Ovary (tissue), 9 donors: ENCODE results near the gene ENGASE. TPM values are rescaled to one million over a fixed set of nuclear protein-coding genes. Genes with fewer than 3 reads are reported as not detected.

Source experiments
- DNase-seq, 5 donors: peaks; one replicate each; pipeline ENCODE4 v3.0.0-alpha.2; 2019 to 2020
- H3K27ac ChIP-seq, 2 donors: fragments of 200-600 bp; one replicate each; pipeline versions ENCODE4 v1.5.1 to v1.8.0; 2019 to 2022
- H3K27me3 ChIP-seq: fragments of 200-600 bp; one replicate; pipeline ENCODE4 v1.8.0; 2022
- H3K36me3 ChIP-seq: fragments of 200-600 bp; sonication (generic); one replicate; pipeline ENCODE4 v1.5.1; 2019
- H3K4me1 ChIP-seq: one replicate; pipeline ENCODE4 v1.8.1; 2013; ENCODE audit warnings: mild to moderate bottlenecking, moderate library complexity; ENCODE audit not compliant: insufficient read depth
- H3K4me3 ChIP-seq: fragments of 200-600 bp; sonication (generic); one replicate; pipeline ENCODE4 v1.5.1; 2017
- H3K9me3 ChIP-seq, 2 donors: fragments of 200-600 bp in 1 of 2; sonication (generic) in 1 of 2; one replicate each; pipeline versions ENCODE4 v1.5.1 to v1.8.1; 2013 to 2019; ENCODE audit warnings: mild to moderate bottlenecking in 1 of 2, moderate library complexity in 1 of 2
- EP300 ChIP-seq: sonication (generic); formaldehyde crosslinking; IDR thresholded peaks from one replicate; pipeline ENCODE4 v1.6.1; 2017; ENCODE audit warnings: antibody characterized with exemption
- POLR2A ChIP-seq: fragments of 450-650 bp; IDR thresholded peaks from one replicate; pipeline ENCODE4 v1.6.1; 2017; ENCODE audit warnings: antibody characterized with exemption, mild to moderate bottlenecking, moderate library complexity
- WGBS, 3 donors: extraction: QIAGEN DNeasy Blood & Tissue Kit in 1 of 3; methylation state at CpG; one replicate each; pipeline versions ENCODE4 v1.1.5 to v1.1.7; 2013 to 2017; 5-methylcytosine and 5-hydroxymethylcytosine counted together
- intact Hi-C, 4 donors: fragments of 100-400 bp; cut with DNase I; formaldehyde crosslinking; loops; one replicate each; pipeline versions ENCODE4 v1.11.0 to v1.15.1; 2022 to 2023
- polyA plus RNA-seq, 2 donors: library from polyadenylated mRNA; stranded (reverse); fragments of 200-250 nt in 1 of 2; fragments of 350-450 nt in 1 of 2; fragmentation: Illumina TruSeq in 1 of 2; extraction: RNeasy Lipid Tissue Mini Kit (QIAGEN cat#74804) in 1 of 2; gene quantifications; one replicate each; pipeline ENCODE4 v1.2.3, GENCODE V29; 2013 to 2014
- total RNA-seq, 7 donors: library from RNA; depleted of rRNA in 2 of 7; stranded (reverse); fragments of >200 nt in 2 of 7; fragmentation: NEBNext Ultra II Directional in 3 of 7; extraction: Animal tissue kit (Norgen Biotek cat#: 25700) in 3 of 7; gene quantifications; one replicate each; pipeline versions ENCODE4 v1.1.0 to v1.2.4, GENCODE V29; 2016 to 2023
- TF ChIP-seq, protein P1 (sequence below), 3 donors: fragments of 450-650 bp in 2 of 3; fragments of 200-600 bp in 1 of 3; IDR thresholded peaks; one replicate each; pipeline versions ENCODE4 v1.5.1 to v1.8.0; 2016 to 2022; ENCODE audit warnings: antibody characterized with exemption in 3 of 3, mild to moderate bottlenecking in 1 of 3
- donor health status: DM: no; HTN: no; CAD: no; lungs with moderate emphysema.
- donor health status: DM: no; HTN: no; CAD: no.
- donor health status: Bipolar disorder and iron deficiency.
- donor health status: DM: yes; HTN: yes; CAD: no.
- donor health status: DM: no; HTN: no; CAD: no.
- donor health status: DM: yes; HTN: yes; CAD: no.

The ENGASE gene
- total and polyA plus RNA-seq, 9 donors = 6.0 to 61.5 (median 39.7) TPM

DNA sequence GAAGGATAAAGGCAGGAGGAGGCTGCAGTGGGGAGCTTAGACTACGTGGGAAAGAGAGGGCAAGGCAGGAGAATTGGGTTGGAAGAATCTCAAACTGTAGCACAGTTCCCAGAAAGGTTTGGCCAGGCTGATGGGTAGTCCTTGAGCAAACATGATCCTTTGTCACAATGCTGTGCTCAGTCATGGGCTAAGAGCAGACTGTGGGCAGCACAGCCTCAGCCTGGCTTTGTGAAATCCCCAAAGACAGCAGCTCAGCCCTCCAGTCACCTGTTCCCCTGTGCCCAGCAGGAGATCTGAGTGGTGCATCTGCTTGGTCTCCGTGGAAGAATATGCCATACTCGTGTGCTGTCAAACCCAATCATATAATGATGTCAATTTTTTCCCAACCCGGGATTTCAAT, 10.6 kb upstream of the ENGASE start:
- no peak for TF ChIP-seq POLR2A
- TF ChIP-seq EP300 = no peak
- TF ChIP-seq, protein P1, sequence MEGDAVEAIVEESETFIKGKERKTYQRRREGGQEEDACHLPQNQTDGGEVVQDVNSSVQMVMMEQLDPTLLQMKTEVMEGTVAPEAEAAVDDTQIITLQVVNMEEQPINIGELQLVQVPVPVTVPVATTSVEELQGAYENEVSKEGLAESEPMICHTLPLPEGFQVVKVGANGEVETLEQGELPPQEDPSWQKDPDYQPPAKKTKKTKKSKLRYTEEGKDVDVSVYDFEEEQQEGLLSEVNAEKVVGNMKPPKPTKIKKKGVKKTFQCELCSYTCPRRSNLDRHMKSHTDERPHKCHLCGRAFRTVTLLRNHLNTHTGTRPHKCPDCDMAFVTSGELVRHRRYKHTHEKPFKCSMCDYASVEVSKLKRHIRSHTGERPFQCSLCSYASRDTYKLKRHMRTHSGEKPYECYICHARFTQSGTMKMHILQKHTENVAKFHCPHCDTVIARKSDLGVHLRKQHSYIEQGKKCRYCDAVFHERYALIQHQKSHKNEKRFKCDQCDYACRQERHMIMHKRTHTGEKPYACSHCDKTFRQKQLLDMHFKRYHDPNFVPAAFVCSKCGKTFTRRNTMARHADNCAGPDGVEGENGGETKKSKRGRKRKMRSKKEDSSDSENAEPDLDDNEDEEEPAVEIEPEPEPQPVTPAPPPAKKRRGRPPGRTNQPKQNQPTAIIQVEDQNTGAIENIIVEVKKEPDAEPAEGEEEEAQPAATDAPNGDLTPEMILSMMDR (IDR thresholded peaks at IDR 0.05) = no peak
- WGBS, 3 donors = 73 to 88% (median 78%) methylated on average over 4 of the region's 4 CpGs
- DNase-seq = no peak
- intact Hi-C loops = no loop called here
- Histone ChIP-seq H3K27me3 (no peaks in the 10 kb centered on the region), H3K36me3 (no peaks in the 10 kb centered on the region), H3K27ac (no peak overlapping the region), H3K4me1 (no peaks in the 10 kb centered on the region), H3K9me3 (no peaks in the 10 kb centered on the region), H3K4me3 (no peak overlapping the region)

DNA sequence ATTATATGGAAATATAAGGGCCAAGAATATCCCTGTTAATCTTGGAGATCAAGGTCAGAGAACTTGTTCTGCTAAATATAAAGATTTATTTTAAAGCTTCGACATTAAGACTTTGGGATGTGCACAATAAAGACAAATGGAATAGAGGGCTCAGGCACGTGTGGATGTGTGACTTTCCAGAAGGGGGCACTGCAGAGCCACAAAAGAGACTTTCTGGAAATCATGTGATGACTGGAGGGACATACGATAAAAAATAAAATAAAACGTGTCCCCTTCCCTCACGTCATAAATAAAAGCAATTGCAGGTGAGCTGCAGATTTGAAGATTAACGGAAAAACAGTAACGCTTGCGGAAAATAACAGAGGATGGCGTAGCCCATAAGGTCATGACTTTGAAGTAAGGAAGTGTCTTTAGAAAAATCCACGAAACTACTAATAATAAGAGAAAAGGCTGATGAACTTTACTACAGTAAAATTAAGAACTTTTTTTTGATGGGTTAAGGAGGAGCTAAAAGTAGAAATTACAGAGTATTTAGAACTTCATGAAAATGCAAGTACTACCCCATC, 9.4 kb upstream of the ENGASE start:
- TF ChIP-seq POLR2A = no peak
- TF ChIP-seq, protein P1 (IDR thresholded peaks at IDR 0.05) = no peak
- no peak for TF ChIP-seq EP300

DNA sequence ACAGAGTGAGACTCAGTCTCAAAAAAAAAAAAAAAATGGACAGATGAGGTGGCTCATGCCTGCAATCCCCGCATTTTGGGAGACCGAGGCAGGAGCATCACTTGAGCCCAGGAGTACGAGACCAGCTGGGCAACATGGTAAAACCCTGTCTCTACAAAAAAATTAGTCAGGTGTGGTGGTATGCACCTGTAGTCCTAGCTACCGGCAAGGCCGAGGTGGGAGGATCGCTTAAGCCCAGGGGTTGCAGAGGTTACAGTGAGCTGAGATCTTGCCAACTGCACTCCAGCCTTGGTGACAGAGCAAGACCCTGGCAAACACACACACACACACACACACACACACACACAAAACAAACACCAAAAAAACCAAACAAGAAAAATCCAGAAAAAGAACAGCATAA, 7.7 kb upstream of the ENGASE start:
- Histone ChIP-seq H3K9me3 (no peaks in the 10 kb centered on the region), H3K4me1 (no peaks in the 10 kb centered on the region), H3K27ac (no peak overlapping the region), H3K27me3 (no peaks in the 10 kb centered on the region), H3K4me3 (no peak overlapping the region), H3K36me3 (no peaks in the 10 kb centered on the region)
- TF ChIP-seq POLR2A (no peak), EP300 (no peak)
- TF ChIP-seq, protein P1 (IDR thresholded peaks at IDR 0.05) = no peak
- 73 to 84% (median 79%) methylated on average over 6 of the region's 6 CpGs for WGBS, 3 donors
- intact Hi-C loops = no loop called here
- DNase-seq = peak in 1 of 5 donors; percentile 17

More for the DNA sequence above, 9.4 kb upstream of the ENGASE start:
- 37 to 48% (median 43%) methylated on average over 10 of the region's 10 CpGs for WGBS, 3 donors
- Histone ChIP-seq H3K27ac (no peak overlapping the region), H3K4me1 (no peaks in the 10 kb centered on the region), H3K27me3 (no peaks in the 10 kb centered on the region), H3K36me3 (no peaks in the 10 kb centered on the region), H3K4me3 (no peak overlapping the region), H3K9me3 (no peaks in the 10 kb centered on the region)
- intact Hi-C loops = no loop called here
- DNase-seq = peak in 2 of 5 donors; percentile 29 to 44

DNA sequence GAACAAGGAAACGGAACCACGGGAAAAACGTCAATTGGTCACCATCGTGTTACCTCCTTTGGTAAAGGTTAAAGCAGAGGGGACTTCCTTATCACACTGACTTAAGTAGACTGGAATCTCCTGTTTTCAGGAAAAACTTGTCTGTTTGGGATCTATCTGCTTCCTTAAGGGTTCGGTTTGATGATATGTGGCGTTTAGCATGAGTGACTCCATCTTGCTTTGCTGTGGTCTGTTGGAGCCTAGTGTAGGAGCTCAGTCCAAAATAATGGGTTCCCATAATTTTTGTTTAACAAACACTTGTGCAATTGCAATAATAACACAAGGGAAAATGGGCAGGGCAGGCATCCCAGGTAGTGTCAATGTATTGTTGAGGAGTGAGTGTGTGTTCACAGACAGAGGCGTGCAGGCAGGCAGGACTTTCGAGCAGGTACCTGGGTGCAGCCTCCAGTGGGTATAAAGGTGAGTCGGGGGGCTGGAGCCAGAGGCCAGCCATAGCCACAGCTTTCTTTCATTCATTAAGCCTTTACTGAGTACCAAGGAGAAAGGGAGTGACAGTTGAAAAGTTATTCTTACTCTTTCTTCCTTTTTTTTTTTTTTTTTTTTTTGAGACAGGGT, 4.3 kb upstream of the ENGASE start:
- Histone ChIP-seq H3K9me3 (no peaks in the 10 kb centered on the region), H3K36me3 (no peaks in the 10 kb centered on the region), H3K27ac (no peak overlapping the region), H3K27me3 (no peaks in the 10 kb centered on the region), H3K4me3 (no peak overlapping the region), H3K4me1 (peaks cover 2% of the 10 kb centered on the region)
- WGBS, 3 donors = 88 to 90% (median 89%) methylated on average over 9 of the region's 9 CpGs
- TF ChIP-seq POLR2A (no peak), EP300 (no peak)
- TF ChIP-seq, protein P1 (IDR thresholded peaks at IDR 0.05) = no peak
- no peak for DNase-seq
- intact Hi-C loops = no loop called here
